Heart left ventricle (tissue), 16 donors: ENCODE data around the gene PDIA6. TPM values are rescaled to one million over a fixed set of nuclear protein-coding genes. Genes with fewer than 3 reads are reported as not detected.

Experiments used
- ATAC-seq, 4 donors: fragments of 200-7000 bp; cut with Tn5 transposase; one replicate each; pipeline ENCODE4 v1.9.1; 2020 to 2022; ENCODE audit warnings: moderate library complexity in 4 of 4, mild to moderate bottlenecking in 3 of 4, moderate number of reproducible peaks in 1 of 4
- DNase-seq, 5 donors: peaks; one replicate each; pipeline ENCODE4 v3.0.0-alpha.2; 2020
- H3K27ac ChIP-seq, 12 donors: fragments of 200-600 bp; sonication (generic) in 4 of 12; one replicate each; pipeline versions ENCODE4 v1.5.0 to v1.8.0; 2016 to 2022; ENCODE audit warnings: mild to moderate bottlenecking in 2 of 12
- H3K27me3 ChIP-seq, 9 donors: fragments of 200-600 bp; sonication (generic) in 2 of 9; one replicate each; pipeline versions ENCODE4 v1.5.1 to v1.8.0; 2016 to 2022; ENCODE audit warnings: mild to moderate bottlenecking in 3 of 9
- H3K36me3 ChIP-seq, 9 donors: fragments of 200-600 bp; sonication (generic) in 2 of 9; one replicate each; pipeline versions ENCODE4 v1.5.0 to v1.8.0; 2018 to 2022; ENCODE audit warnings: mild to moderate bottlenecking in 2 of 9
- H3K4me1 ChIP-seq, 12 donors: fragments of 200-600 bp; sonication (generic) in 4 of 12; one replicate each; pipeline versions ENCODE4 v1.5.0 to v1.8.0; 2016 to 2022; ENCODE audit warnings: mild to moderate bottlenecking in 3 of 12
- H3K4me3 ChIP-seq, 12 donors: fragments of 200-600 bp; sonication (generic) in 4 of 12; one replicate each; pipeline versions ENCODE4 v1.5.0 to v1.8.0; 2017 to 2022; ENCODE audit warnings: mild to moderate bottlenecking in 9 of 12, moderate library complexity in 4 of 12
- H3K9me3 ChIP-seq, 12 donors: fragments of 200-600 bp; sonication (generic) in 4 of 12; one replicate each; pipeline versions ENCODE4 v1.5.0 to v1.8.0; 2016 to 2022; ENCODE audit warnings: mild to moderate bottlenecking in 1 of 12
- POLR2A ChIP-seq, 2 donors: fragments of 450-650 bp; IDR thresholded peaks; one replicate each; pipeline ENCODE4 v1.6.1; 2017; ENCODE audit warnings: antibody characterized with exemption in 2 of 2, mild to moderate bottlenecking in 2 of 2, moderate library complexity in 2 of 2
- WGBS, 4 donors: extraction: QIAGEN DNeasy Blood & Tissue Kit in 2 of 4; methylation state at CpG; one replicate each; pipeline versions ENCODE4 v1.1.5 to v1.1.7; 2013 to 2018; 5-methylcytosine and 5-hydroxymethylcytosine counted together
- intact Hi-C, 10 donors: fragments of 100-400 bp; cut with DNase I; formaldehyde crosslinking; loops; one replicate each; pipeline versions ENCODE4 v1.11.1 to v1.14.2; 2022
- polyA plus RNA-seq, 2 donors: library from polyadenylated mRNA; stranded (reverse); fragments of 200-250 nt; gene quantifications; one replicate each; pipeline ENCODE4 v1.2.3, GENCODE V29; 2013
- total RNA-seq, 9 donors: library from RNA; depleted of rRNA in 2 of 9; stranded (reverse); fragments of >200 nt in 2 of 9; fragmentation: NEBNext Ultra II Directional in 3 of 9; extraction: Animal tissue kit (Norgen Biotek cat#: 25700) in 3 of 9; gene quantifications; one replicate each; pipeline versions ENCODE4 v1.1.0 to v1.2.4, GENCODE V29; 2016 to 2023
- TF ChIP-seq, protein P1 (sequence below), 12 donors: fragments of 200-600 bp; sonication (generic) in 4 of 12; IDR thresholded peaks; one replicate each; pipeline versions ENCODE4 v1.5.0 to v1.8.0; 2018 to 2022; ENCODE audit warnings: antibody characterized with exemption in 12 of 12, mild to moderate bottlenecking in 5 of 12
- donor health status: ischemic (EF 13 %, LVEDD 7.1; RV severe dilation, severe dysfunction).
- donor health status: healthy with polysubstance abuse.
- donor health status: DM: no; HTN: yes; CAD: no.
- donor health status: DM: no; HTN: no; CAD: no.
- donor health status: ischemic (EF 25% LVEDD 6.9; RV normal size, moderate dysfunction).
- donor health status: ischemic (EF 25% LVEDD 5.7; RV mildly dilated, moderate dysfunction).
- donor health status: healthy.
- donor health status: DM: yes; HTN: yes; CAD: no.
- donor health status: ischemic (EF 35%, LVEDD 5.7; RV mildly dilated, moderate dysfunction).
- donor health status: nonischemic (EF 11% LVEDD 7.7; RV severe dilation, severe dysfunction).
- donor health status: DM: yes; HTN: yes; CAD: no.
- donor health status: PGD.
- donor health status: ischemic (EF 29% LVEDD 5.4; RV normal size, mild dysfunction).
- donor health status: nonischemic (EF 23%, LVEDD 6.1; RV moderate dilation, normal function).

The PDIA6 gene
- total and polyA plus RNA-seq, 11 donors, result 32.0 to 402 (median 110) TPM

DNA sequence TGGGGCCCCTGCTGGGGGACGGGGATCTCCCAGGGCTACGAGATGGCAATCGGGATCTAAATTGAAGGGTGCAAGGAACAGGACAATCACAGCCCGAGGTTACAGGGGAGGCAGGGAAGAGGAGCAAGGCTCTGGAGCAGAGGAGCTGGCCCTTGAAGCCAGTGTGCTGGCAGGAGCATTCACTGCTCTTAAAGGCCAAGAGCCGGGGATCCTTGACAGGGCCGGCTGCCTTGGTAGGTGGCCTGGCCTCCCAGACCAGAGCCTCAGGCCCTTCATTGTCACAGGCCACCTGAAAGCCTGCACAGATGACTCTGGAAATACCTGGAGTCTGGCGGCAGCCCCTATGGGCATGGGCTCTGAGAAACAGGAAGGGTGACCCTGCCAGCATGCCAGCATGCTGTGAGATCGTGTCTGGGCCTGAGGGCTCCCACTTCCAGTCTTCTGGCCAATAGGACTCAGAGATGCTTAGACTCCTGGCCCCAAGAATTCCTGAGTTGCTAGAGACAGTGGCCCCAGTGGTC, 38.7 kb downstream of the PDIA6 start:
- no peaks in the 10 kb centered on the region for H3K27me3 ChIP-seq
- H3K9me3 ChIP-seq, result no peaks in the 10 kb centered on the region
- H3K36me3 ChIP-seq, result peaks cover 0 to 27% (median 5%) of the 10 kb centered on the region in 9 donors
- ATAC-seq (peak in 3 of 4 donors; percentile 3 to 15 (median 8)), DNase-seq (no peak)
- peaks cover 0 to 28% (median 13%) of the 10 kb centered on the region in 12 donors for H3K4me1 ChIP-seq
- H3K4me3 ChIP-seq, result no peak overlapping the region
- WGBS, 4 donors, result 71 to 78% (median 74%) methylated on average over 6 to 8 of the region's 8 CpGs
- intact Hi-C loops, result no loop called here
- H3K27ac ChIP-seq, result peak overlapping the region in 10 of 12 donors; percentile 30 to 86 (median 50)
- TF ChIP-seq, protein P1, sequence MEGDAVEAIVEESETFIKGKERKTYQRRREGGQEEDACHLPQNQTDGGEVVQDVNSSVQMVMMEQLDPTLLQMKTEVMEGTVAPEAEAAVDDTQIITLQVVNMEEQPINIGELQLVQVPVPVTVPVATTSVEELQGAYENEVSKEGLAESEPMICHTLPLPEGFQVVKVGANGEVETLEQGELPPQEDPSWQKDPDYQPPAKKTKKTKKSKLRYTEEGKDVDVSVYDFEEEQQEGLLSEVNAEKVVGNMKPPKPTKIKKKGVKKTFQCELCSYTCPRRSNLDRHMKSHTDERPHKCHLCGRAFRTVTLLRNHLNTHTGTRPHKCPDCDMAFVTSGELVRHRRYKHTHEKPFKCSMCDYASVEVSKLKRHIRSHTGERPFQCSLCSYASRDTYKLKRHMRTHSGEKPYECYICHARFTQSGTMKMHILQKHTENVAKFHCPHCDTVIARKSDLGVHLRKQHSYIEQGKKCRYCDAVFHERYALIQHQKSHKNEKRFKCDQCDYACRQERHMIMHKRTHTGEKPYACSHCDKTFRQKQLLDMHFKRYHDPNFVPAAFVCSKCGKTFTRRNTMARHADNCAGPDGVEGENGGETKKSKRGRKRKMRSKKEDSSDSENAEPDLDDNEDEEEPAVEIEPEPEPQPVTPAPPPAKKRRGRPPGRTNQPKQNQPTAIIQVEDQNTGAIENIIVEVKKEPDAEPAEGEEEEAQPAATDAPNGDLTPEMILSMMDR (IDR thresholded peaks at IDR 0.05), result no peak
- TF ChIP-seq POLR2A (IDR thresholded peaks at IDR 0.05), result no peak

DNA sequence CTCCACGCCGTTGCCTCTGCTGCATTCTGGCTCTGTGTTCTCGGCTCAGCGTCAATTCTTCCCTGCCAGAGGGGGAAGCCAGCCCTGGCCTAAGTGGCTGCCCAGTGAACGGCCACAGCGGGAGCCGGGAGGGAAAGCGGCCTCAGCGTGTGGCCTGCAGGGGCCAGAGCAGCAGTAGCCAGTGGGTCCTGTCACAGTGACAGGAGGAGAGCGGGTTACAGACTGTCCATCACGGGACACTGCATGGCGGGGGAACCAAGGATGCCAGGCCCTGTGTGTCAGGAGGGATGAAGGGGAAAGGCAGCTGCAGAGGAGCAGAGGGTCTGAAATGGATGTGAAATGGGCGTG, 39.7 kb downstream of the PDIA6 start:
- intact Hi-C loops, result no loop called here
- Histone ChIP-seq H3K4me3 (no peak overlapping the region), H3K36me3 (peaks cover 0 to 16% (median 0%) of the 10 kb centered on the region in 9 donors), H3K4me1 (peaks cover 0 to 25% (median 13%) of the 10 kb centered on the region in 12 donors), H3K9me3 (no peaks in the 10 kb centered on the region), H3K27me3 (no peaks in the 10 kb centered on the region), H3K27ac (no peak overlapping the region)
- TF ChIP-seq POLR2A (IDR thresholded peaks at IDR 0.05), result no peak
- TF ChIP-seq, protein P1 (IDR thresholded peaks at IDR 0.05), result no peak
- 80 to 88% (median 82%) methylated on average over 13 of the region's 13 CpGs for WGBS, 4 donors
- ATAC-seq, result no peak
- no peak for DNase-seq

DNA sequence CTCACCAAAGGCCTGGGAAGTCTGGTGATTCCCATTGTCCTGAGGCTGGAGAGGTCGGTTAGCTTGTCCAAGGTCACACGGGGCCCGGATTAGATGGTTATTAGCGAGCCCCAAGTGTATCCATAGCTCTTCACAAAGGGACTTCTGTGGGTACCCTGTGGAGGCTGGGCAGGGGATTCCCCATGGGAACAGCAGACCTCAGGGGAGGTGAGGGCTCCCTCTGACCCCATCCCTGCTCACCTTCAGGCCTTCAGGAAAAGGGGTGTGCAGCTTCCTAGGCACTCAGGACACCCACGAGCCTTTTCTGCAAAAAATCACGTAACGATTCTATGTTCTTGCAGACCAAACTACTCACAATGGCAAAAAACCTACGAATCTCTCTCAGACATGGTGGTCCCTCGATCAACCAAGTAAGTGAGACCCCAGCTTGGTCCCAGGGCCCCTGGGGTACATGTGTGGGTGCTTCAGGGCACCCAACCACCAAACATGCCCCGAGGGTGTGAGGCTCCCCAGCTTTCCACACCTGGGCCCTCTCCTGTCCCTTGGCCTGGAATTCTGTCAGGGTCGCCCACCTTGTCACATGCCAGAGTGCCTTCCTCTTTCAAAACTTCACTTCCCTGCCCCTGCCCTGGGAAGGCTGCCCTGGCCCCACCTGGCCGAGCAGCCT, 40.3 kb downstream of the PDIA6 start:
- no peak overlapping the region for H3K4me3 ChIP-seq
- 93 to 95% (median 94%) methylated on average over 10 to 12 of the region's 12 CpGs for WGBS, 4 donors
- H3K4me1 ChIP-seq, result peaks cover 0 to 25% (median 13%) of the 10 kb centered on the region in 12 donors
- H3K9me3 ChIP-seq, result no peaks in the 10 kb centered on the region
- H3K36me3 ChIP-seq, result peaks cover 0 to 11% (median 0%) of the 10 kb centered on the region in 9 donors
- intact Hi-C loops, result no loop called here
- ATAC-seq (no peak), DNase-seq (no peak)
- H3K27ac ChIP-seq, result no peak overlapping the region
- TF ChIP-seq, protein P1 (IDR thresholded peaks at IDR 0.05), result no peak
- no peak for TF ChIP-seq POLR2A (IDR thresholded peaks at IDR 0.05)
- H3K27me3 ChIP-seq, result no peaks in the 10 kb centered on the region

DNA sequence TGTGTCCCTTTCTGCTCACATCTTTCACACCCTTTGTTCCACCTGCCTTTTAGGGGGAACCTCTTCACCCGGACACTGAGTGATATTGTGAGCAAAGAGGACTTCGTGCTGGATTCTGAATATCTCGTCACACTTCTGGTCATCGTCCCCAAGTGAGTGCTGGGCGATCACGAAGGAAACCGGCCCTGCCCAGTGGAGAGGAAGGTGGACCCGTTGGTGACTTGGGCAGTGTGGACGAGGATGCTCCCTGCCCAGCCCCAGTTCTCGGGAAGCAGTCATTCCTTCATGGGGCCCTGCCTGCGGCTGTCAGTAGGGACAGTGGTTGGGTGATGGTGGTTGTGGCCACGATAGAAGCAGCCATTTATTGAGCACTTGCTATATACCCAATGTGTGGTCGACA, 40.8 kb downstream of the PDIA6 start:
- H3K27ac ChIP-seq, result no peak overlapping the region
- 89 to 94% (median 92%) methylated on average over 13 of the region's 13 CpGs for WGBS, 4 donors
- ATAC-seq (no peak), DNase-seq (no peak)
- H3K27me3 ChIP-seq, result no peaks in the 10 kb centered on the region
- no peak overlapping the region for H3K4me3 ChIP-seq
- TF ChIP-seq POLR2A (IDR thresholded peaks at IDR 0.05), result no peak
- TF ChIP-seq, protein P1 (IDR thresholded peaks at IDR 0.05), result no peak
- H3K9me3 ChIP-seq, result no peaks in the 10 kb centered on the region
- H3K4me1 ChIP-seq, result peaks cover 0 to 25% (median 13%) of the 10 kb centered on the region in 12 donors
- peaks cover 0 to 6% (median 0%) of the 10 kb centered on the region in 9 donors for H3K36me3 ChIP-seq
- intact Hi-C loops, result no loop called here
